Osteocyte (in vitro differentiated cells): Measurements from ENCODE around the gene CACNA1C. TPM values are rescaled to one million over a fixed set of nuclear protein-coding genes. Genes with fewer than 3 reads are reported as not detected.

Experiments used
- DNase-seq: peaks from one replicate; pipeline ENCODE4 v3.0.0; 2021; ENCODE audit warnings: mixed read lengths; ENCODE audit not compliant: unreplicated experiment; ENCODE audit errors: extremely low spot score
- H3K27ac Mint-ChIP-seq: one replicate; pipeline ENCODE4 v1.8.0; 2021; ENCODE audit warnings: mild to moderate bottlenecking, mixed read lengths; ENCODE audit not compliant: unreplicated experiment
- H3K27me3 Mint-ChIP-seq: one replicate; pipeline ENCODE4 v1.8.0; 2021; ENCODE audit warnings: mixed read lengths; ENCODE audit not compliant: unreplicated experiment
- H3K36me3 Mint-ChIP-seq: one replicate; pipeline ENCODE4 v1.8.0; 2021; ENCODE audit warnings: mixed read lengths; ENCODE audit not compliant: unreplicated experiment
- H3K4me1 Mint-ChIP-seq: one replicate; pipeline ENCODE4 v1.8.0; 2021; ENCODE audit warnings: mixed read lengths; ENCODE audit not compliant: unreplicated experiment
- H3K4me3 Mint-ChIP-seq: one replicate; pipeline ENCODE4 v1.8.0; 2021; ENCODE audit warnings: mild to moderate bottlenecking, moderate library complexity, mixed read lengths; ENCODE audit not compliant: unreplicated experiment
- H3K9me3 Mint-ChIP-seq: one replicate; pipeline ENCODE4 v1.8.0; 2021; ENCODE audit warnings: mixed read lengths; ENCODE audit not compliant: unreplicated experiment
- CTCF ChIP-seq: fragments of 200-600 bp; sonication (generic); IDR thresholded peaks from 2 replicates; pipeline ENCODE4 v1.5.0; 2021; ENCODE audit warnings: antibody characterized with exemption, mild to moderate bottlenecking, moderate library complexity
- total RNA-seq: library from RNA; stranded (reverse); gene quantifications from 2 replicates; pipeline ENCODE4 v1.2.1, GENCODE V29; 2021

Gene CACNA1C
- total RNA-seq, 1 donor from 2014 or later: 67.4 TPM

DNA sequence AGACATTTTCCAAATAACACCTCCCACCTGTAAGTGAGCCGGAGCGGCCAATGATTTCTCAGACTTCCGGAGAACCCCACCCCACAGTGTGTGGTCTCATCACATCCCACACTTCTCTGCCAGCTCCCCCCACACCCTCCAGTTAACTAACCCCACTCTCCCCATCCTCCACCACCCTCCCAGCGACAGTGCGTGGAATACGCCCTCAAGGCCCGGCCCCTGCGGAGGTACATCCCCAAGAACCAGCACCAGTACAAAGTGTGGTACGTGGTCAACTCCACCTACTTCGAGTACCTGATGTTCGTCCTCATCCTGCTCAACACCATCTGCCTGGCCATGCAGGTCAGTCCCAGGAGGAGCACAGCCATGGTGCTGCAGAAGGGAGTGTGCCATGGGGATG lies 557.6 kb downstream of the CACNA1C start:
- peaks cover 47% of the 10 kb centered on the region for H3K4me1 Mint-ChIP-seq
- no peak overlapping the region for H3K27ac Mint-ChIP-seq
- no peaks in the 10 kb centered on the region for H3K27me3 Mint-ChIP-seq
- no peaks in the 10 kb centered on the region for H3K9me3 Mint-ChIP-seq
- peaks cover 76% of the 10 kb centered on the region for H3K36me3 Mint-ChIP-seq
- no peak overlapping the region for H3K4me3 Mint-ChIP-seq
- DNase-seq: no peak
- TF ChIP-seq CTCF: no peak

GRCh38 chr12:2613326-2614073 lies 560.7 kb downstream of the CACNA1C start:
- H3K27me3 Mint-ChIP-seq: no peaks in the 10 kb centered on the region
- DNase-seq: peak; percentile 88
- no peak for TF ChIP-seq CTCF
- H3K4me1 Mint-ChIP-seq: peaks cover 56% of the 10 kb centered on the region
- peak overlapping the region; percentile 97 for H3K27ac Mint-ChIP-seq
- H3K36me3 Mint-ChIP-seq: peaks cover 58% of the 10 kb centered on the region
- H3K9me3 Mint-ChIP-seq: no peaks in the 10 kb centered on the region
- H3K4me3 Mint-ChIP-seq: peak overlapping the region; percentile 24

GRCh38 chr12:2614341-2614740 lies 561.6 kb downstream of the CACNA1C start:
- peaks cover 51% of the 10 kb centered on the region for H3K4me1 Mint-ChIP-seq
- DNase-seq: no peak
- H3K27ac Mint-ChIP-seq: peak overlapping the region; percentile 97
- no peaks in the 10 kb centered on the region for H3K27me3 Mint-ChIP-seq
- H3K36me3 Mint-ChIP-seq: peaks cover 58% of the 10 kb centered on the region
- H3K9me3 Mint-ChIP-seq: no peaks in the 10 kb centered on the region
- no peak overlapping the region for H3K4me3 Mint-ChIP-seq
- no peak for TF ChIP-seq CTCF

DNA sequence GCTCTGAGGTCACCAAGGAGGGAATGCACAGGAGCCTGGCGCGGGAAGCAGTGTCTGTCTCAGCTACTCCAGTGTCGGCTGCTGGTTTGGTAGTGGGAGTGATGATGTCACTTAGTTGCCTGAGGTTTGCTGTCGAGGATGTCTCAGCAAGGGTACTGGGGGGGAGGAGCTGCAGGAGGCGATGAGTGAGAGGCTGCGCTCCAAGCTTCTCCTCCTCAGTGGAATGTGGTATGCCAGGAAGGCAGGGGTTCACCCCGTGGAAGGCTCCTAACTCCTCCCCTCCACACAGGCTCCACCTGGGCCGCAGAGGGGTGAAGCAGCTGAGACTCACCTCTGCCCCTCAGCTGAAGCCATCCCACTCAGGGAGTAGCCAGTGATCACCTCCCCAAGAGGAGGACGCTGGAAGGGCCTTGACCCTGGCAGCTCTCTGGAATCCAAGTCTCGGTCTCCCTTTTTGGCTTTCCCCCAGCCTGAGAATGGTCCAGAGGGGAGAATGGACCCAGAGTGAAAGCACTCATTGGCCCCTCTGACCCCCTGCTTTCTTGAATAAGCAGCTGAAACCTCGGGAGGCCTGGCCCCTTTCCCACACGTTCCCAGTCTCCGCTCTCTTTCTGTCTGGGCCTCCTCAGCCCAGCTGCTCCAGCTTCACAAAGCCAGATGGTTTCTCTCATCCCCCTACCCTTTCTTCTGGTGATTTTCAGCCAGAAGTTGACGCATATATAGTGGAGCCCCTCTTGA lies 563.0 kb downstream of the CACNA1C start:
- Mint-ChIP-seq H3K4me3 (no peak overlapping the region), H3K4me1 (peaks cover 50% of the 10 kb centered on the region), H3K27ac (peak overlapping the region; percentile 97), H3K27me3 (no peaks in the 10 kb centered on the region), H3K36me3 (peaks cover 54% of the 10 kb centered on the region), H3K9me3 (no peaks in the 10 kb centered on the region)
- no peak for TF ChIP-seq CTCF
- no peak for DNase-seq

- no peak overlapping the region for H3K27ac Mint-ChIP-seq
- peaks cover 55% of the 10 kb centered on the region for H3K36me3 Mint-ChIP-seq
- DNase-seq: no peak
- H3K4me3 Mint-ChIP-seq: no peak overlapping the region
- no peaks in the 10 kb centered on the region for H3K9me3 Mint-ChIP-seq
- H3K27me3 Mint-ChIP-seq: no peaks in the 10 kb centered on the region
- H3K4me1 Mint-ChIP-seq: peaks cover 45% of the 10 kb centered on the region
- no peak for TF ChIP-seq CTCF
Measured at GRCh38 chr12:2616763-2617162, 564.0 kb downstream of the CACNA1C start.
